ENCODE measurements around the gene SYTL3. TPM values are rescaled to one million over a fixed set of nuclear protein-coding genes. Genes with fewer than 3 reads are reported as not detected.
"Not testable (repeated sequence)": the region's sequence is repeated elsewhere in the genome, so short reads cannot be mapped to it uniquely, and the experiment has no call there.

The SYTL3 gene
- total and polyA plus RNA-seq, 9 of the 15 experiments (the other 6 are each of a cell fraction or from before 2014, with no cell fraction given): 0.04 to 0.46 (median 0.17) TPM; not detected in 1

GRCh38 chr6:158614606-158615005 is 35.2 kb upstream of the SYTL3 start:
- H3K36me3 ChIP-seq (ENCODE audit: control insufficient read depth, insufficient read depth, low read length): peaks cover 56% of the 10 kb centered on the region; the same call in 2 of the 3 replicates
- H3K4me3 ChIP-seq; H3K27ac ChIP-seq (ENCODE audit: extremely low read depth, low read depth, low read length); H3K9me3 ChIP-seq (replicated peaks; ENCODE audit: control insufficient read depth, insufficient read depth, low read depth, low read length); H2AFZ ChIP-seq (ENCODE audit: low read depth, low read length); CTCF ChIA-PET (ENCODE audit: low intra/inter-chr PET ratio); H3K79me2 ChIP-seq (ENCODE audit: control insufficient read depth, insufficient read depth, low read length); H3K4me1 ChIP-seq (replicated peaks in 1 of 2; ENCODE audit: control insufficient read depth in 2 of 2, insufficient read depth in 2 of 2, low read length in 2 of 2); BruUV-seq (replicated peaks); ATAC-seq; H3K4me2 ChIP-seq (ENCODE audit: insufficient read depth, low read length); intact Hi-C loops (cut with micrococcal nuclease); FAIRE-seq; H4K20me1 ChIP-seq (replicated peaks; ENCODE audit: control insufficient read depth, insufficient read depth, low read length); H3K9ac ChIP-seq (ENCODE audit: insufficient read depth in 1 of 2, low read depth in 2 of 2, low read length in 2 of 2); H3K27me3 ChIP-seq (ENCODE audit: control insufficient read depth in 2 of 2, insufficient read depth in 2 of 2, low read length in 2 of 2); DNase-seq (ENCODE audit: extremely low read depth in 1 of 4, low spot score in 3 of 4); POLR2A ChIA-PET; in situ Hi-C loops (cut with MboI); H3K9me1 ChIP-seq (ENCODE audit: control insufficient read depth, insufficient read depth, low read length): not testable (repeated sequence)
- 94% methylated on average over 3 of the region's 3 CpGs for WGBS (ENCODE audit: insufficient coverage, low coverage, missing lambda C conversion rate)
- peak; percentile 62 for TF ChIP-seq BCOR (IDR thresholded peaks at IDR 0.05)
- peak in 1 of 2 experiments; percentile 49; a peak in 1 of 4 replicates for TF ChIP-seq KDM1A (IDR thresholded peaks at IDR 0.05)
- TF ChIP-seq HDAC2 (IDR thresholded peaks at IDR 0.05): 0 out of 2 replicates have a peak, but pooled peaks have one; percentile 23

- H4K20me1 ChIP-seq (replicated peaks; ENCODE audit: control insufficient read depth, insufficient read depth, low read length); intact Hi-C loops (cut with micrococcal nuclease); H3K27me3 ChIP-seq (ENCODE audit: control insufficient read depth in 2 of 2, insufficient read depth in 2 of 2, low read length in 2 of 2); BruUV-seq (replicated peaks); H3K4me1 ChIP-seq (replicated peaks in 1 of 2; ENCODE audit: control insufficient read depth in 2 of 2, insufficient read depth in 2 of 2, low read length in 2 of 2); in situ Hi-C loops (cut with MboI); H3K27ac ChIP-seq (ENCODE audit: extremely low read depth, low read depth, low read length); H3K79me2 ChIP-seq (ENCODE audit: control insufficient read depth, insufficient read depth, low read length); ATAC-seq; H3K9me3 ChIP-seq (replicated peaks; ENCODE audit: control insufficient read depth, insufficient read depth, low read depth, low read length); CTCF ChIA-PET (ENCODE audit: low intra/inter-chr PET ratio); H2AFZ ChIP-seq (ENCODE audit: low read depth, low read length); H3K9ac ChIP-seq (ENCODE audit: insufficient read depth in 1 of 2, low read depth in 2 of 2, low read length in 2 of 2); POLR2A ChIA-PET; H3K9me1 ChIP-seq (ENCODE audit: control insufficient read depth, insufficient read depth, low read length); H3K4me3 ChIP-seq; FAIRE-seq; DNase-seq (ENCODE audit: extremely low read depth in 1 of 4, low spot score in 3 of 4); H3K4me2 ChIP-seq (ENCODE audit: insufficient read depth, low read length): not testable (repeated sequence)
- WGBS (ENCODE audit: insufficient coverage, low coverage, missing lambda C conversion rate): 92% methylated on average over 3 of the region's 3 CpGs
- peak; percentile 92 for TF ChIP-seq ZNF507 (tag; conservative IDR thresholded peaks at IDR 0.05)
- peaks cover 53% of the 10 kb centered on the region for H3K36me3 ChIP-seq (ENCODE audit: control insufficient read depth, insufficient read depth, low read length)
Observed at GRCh38 chr6:158618289-158618688, 31.6 kb upstream of the SYTL3 start.

Measured in K562 (cell line).